AG08396 (cell line): ENCODE data around the gene XBP1.
"Not testable (repeated sequence)": the region's sequence is repeated elsewhere in the genome, so short reads cannot be mapped to it uniquely, and the experiment has no call there.

Source experiments
- DNase-seq: peaks from one replicate; pipeline ENCODE4 v3.0.0; 2012; ENCODE audit warnings: low spot score, mixed read lengths

Gene XBP1

DNA sequence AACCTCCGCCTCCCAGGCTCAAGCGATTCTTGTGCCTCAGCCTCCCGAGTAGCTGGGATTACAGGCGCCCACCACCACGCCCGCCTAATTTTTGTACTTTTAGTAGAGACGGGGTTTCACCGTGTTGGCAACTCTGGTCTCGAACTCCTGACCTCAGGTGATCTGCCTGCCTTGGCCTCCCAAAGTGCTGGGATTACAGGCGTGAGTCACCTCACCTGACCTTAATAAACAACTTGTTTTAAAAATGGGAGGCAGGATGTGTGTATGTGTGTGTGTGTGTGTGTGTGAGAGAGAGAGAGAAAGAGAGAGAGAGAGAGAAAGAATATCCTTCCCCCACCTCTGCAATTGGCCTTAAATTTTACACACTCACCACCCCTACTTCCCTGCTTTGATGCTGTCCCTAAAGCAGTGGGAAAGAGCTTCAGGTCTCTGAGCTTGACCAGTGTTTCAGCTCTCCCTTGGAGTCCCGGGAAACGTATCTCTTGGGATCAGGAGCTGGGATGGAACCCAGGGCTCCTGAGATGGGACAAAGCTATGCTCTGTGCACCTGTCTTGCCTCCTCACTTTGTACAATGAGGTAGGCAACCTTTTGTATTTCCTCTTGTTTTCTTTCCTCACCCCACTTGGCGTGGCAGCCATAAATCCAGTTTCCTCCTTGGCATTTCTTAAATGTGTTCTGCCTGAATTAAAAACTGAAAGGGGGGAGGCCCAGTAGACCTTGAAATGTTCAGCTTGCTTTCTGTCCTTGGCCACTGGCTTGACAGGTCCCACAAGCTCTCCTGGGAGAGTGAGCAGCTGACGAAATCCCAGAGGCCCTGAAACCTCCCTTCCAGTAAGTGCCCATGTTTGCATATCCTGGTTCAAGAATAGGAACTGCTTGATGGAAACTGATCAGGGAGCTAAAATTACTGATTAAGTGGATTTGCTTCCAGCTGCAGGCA lies 17.8 kb upstream of the XBP1 start:
- DNase-seq = no peak

- DNase-seq = no peak
These were observed 16.7 kb upstream of the XBP1 start for GRCh38 chr22:28817064-28817463.

DNA sequence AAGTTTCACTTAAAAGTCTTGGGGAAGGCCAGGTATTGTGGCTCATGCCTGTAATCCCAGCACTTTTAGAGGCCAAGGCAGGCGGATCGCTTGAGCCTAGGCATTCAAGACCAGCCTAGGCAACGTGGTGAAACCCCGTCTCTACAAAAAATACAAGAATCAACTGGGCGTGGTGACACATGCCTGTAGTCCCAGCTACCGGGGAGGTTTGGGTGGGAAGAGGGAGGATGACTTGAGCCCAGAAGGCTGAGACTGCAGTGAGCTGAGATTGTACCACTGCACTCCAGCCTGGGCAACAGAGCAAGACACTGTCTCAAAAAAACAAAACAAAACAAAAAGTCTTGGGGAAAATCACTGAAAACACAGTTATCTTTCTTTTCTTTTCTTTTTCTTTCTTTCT lies 15.4 kb upstream of the XBP1 start:
- no peak for DNase-seq

DNA sequence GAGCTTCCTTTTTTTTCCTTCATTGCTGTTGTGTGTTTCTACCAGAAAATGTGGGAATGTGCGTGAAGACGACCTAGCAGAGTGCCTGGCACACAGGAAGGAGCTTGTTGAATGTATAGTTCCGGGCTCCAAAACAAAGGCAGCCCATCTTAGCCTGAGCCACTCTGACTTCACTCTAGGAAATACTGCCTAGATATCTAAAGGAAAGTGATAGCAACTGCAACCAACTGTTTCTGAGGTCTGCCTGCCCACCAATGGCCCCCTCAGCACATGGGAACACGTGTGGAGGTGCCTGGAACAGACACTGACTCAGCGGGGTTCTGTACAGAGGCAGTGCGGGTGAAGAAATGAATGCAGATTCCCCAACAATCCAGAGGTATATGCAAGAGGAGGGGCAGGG lies 14.7 kb upstream of the XBP1 start:
- DNase-seq = no peak

GRCh38 chr22:28813772-28814518 lies 13.6 kb upstream of the XBP1 start:
- no peak for DNase-seq

GRCh38 chr22:28812516-28812915 lies 12.1 kb upstream of the XBP1 start:
- no peak for DNase-seq

- no peak for DNase-seq
These were observed 10.6 kb upstream of the XBP1 start for GRCh38 chr22:28810821-28811491.

DNA sequence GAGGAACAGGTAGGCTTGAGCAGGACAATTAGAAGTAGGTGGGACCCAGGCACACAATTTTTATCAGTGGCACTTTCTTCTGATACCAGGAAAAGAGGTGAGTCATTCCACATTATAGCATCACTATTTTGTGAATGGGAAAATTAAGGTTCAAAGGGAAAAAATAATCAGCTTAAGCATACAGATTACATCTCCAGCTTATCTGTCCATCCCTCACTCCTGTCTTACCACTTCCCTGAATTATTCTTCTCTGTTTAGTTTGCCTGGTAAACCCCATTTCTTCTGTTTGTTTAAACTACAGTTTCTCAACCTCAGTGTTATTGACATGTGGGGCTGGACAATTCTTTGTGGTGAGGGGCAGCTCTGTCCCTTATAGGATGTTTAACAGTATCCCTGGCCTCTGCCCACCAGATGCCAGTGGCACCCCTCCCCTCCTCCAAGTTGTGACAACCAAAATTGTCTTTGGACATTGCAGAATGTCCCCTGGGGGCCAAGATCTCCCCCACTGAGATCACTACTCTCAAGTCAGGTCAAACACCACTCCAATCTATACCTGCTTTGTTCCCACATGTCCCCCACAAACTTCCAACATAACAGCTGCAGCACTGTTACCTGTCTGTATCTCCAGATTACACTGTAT lies 8.5 kb upstream of the XBP1 start:
- DNase-seq = no peak

- DNase-seq = not testable (repeated sequence)
These were observed 5.1 kb upstream of the XBP1 start for GRCh38 chr22:28805426-28805825.

- no peak for DNase-seq
These were observed 2.3 kb upstream of the XBP1 start for GRCh38 chr22:28802595-28803123.

GRCh38 chr22:28801845-28802594 lies 1.7 kb upstream of the XBP1 start:
- DNase-seq = no peak

- DNase-seq = peak; percentile 79
These were observed 612 bp downstream of the XBP1 start for GRCh38 chr22:28799606-28800307.

GRCh38 chr22:28798810-28799605 lies 1.4 kb downstream of the XBP1 start:
- peak; percentile 84 for DNase-seq

GRCh38 chr22:28795932-28796856 lies 4.2 kb downstream of the XBP1 start:
- no peak for DNase-seq

GRCh38 chr22:28795071-28795693 lies 5.2 kb downstream of the XBP1 start:
- DNase-seq = no peak

- no peak for DNase-seq
These were observed 6.3 kb downstream of the XBP1 start for GRCh38 chr22:28793976-28794584.
